ENCODE results near the gene CACNA2D1. TPM values are rescaled to one million over a fixed set of nuclear protein-coding genes. Genes with fewer than 3 reads are reported as not detected.

The CACNA2D1 gene
- polyA plus RNA-seq, 4 donors = 12.4 to 29.5 (median 24.5) TPM

DNA sequence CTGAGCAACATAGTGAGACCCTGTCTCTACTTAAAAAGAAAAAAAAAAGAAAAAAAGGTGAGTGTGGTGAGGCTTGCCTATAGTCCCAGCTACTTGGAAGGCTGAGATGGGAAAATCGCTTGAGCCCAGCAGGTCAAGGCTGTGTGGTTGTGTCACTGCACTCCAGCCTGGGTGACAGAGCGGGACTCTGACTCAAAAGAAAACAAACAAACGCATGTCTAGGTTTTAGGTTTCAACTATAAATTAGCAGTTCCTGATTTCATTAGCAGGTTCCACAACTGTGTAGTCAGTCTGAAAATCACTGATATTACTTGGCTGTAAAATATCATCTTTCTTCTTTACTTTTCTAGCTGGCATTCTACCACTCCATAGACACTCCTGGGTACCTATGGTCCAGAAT lies 518.0 kb downstream of the CACNA2D1 start:
- DNase-seq (ENCODE audit: low read depth in 4 of 4, low spot score in 3 of 4) = peak in 1 of 4 donors; percentile 19

- no peak for DNase-seq (ENCODE audit: low read depth in 4 of 4, low spot score in 3 of 4)
These were observed 519.1 kb downstream of the CACNA2D1 start for GRCh38 chr7:81924494-81924893.

DNA sequence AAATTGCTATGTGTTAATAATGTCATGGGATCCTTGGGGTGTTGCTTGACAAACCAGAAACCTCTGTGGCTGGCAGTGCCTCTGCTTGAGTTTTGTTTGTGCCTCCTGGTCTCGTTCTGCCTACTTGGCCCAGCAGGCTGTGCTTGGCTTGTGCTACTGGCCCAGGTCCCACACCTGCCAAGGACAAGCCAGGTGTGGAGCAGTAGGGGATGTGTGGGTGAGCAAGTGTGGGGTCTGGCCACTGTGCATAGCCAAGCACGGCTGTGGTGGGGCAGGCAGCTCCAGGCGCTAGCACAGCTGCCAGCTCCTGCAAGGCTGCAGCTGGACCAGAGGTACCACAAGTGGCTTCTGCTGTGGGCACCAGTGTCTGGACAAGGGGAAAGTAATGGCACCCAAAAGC lies 524.1 kb downstream of the CACNA2D1 start:
- no peak for DNase-seq (ENCODE audit: low read depth in 4 of 4, low spot score in 3 of 4)

DNA sequence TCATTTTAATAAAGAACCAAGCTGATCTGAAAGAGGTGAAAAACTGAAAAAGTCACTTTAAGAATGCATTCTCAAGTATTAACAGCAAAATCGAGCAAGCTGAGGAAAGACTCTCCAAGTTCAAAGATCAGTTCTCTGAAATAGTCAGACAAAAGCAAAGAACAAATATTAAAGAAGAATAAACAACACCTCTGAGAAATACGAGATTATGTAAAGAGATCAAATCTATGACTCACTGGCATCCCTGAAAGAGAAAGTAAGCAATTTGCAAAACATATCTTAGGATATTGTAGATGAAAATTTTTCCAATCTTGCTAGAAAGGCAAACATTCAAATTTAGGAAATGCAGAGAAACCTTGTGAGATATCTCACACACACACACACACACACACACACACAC lies 535.4 kb downstream of the CACNA2D1 start:
- DNase-seq (ENCODE audit: low read depth in 4 of 4, low spot score in 3 of 4) = no peak

- no peak for DNase-seq (ENCODE audit: low read depth in 4 of 4, low spot score in 3 of 4)
These were observed 540.5 kb downstream of the CACNA2D1 start for GRCh38 chr7:81903115-81903514.

- DNase-seq (ENCODE audit: low read depth in 4 of 4, low spot score in 3 of 4) = no peak
These were observed 541.0 kb downstream of the CACNA2D1 start for GRCh38 chr7:81902536-81902935.
